SJCRH30 (cell line): ENCODE measurements around the gene RASSF6. TPM values are rescaled to one million over a fixed set of nuclear protein-coding genes. Genes with fewer than 3 reads are reported as not detected.
A peak's percentile ranks its signal among the peaks of the same experiment; 100 is the strongest.
"Not testable (repeated sequence)": the region's sequence is repeated elsewhere in the genome, so short reads cannot be mapped to it uniquely, and the experiment has no call there.

ENCODE experiments used
- DNase-seq, 2 experiments: peaks; one replicate each; pipeline ENCODE4 v3.0.0-alpha.2; 2015 to 2020
- H3K27ac ChIP-seq: fragments of 250-450 bp; sonication (Bioruptor Pico); 2 replicates; pipeline ENCODE4 v1.5.1; 2020; ENCODE audit warnings: mild to moderate bottlenecking, moderate library complexity
- H3K27me3 ChIP-seq: fragments of 250-450 bp; sonication (Bioruptor Pico); 2 replicates; pipeline ENCODE4 v1.5.1; 2020; ENCODE audit warnings: mild to moderate bottlenecking, moderate library complexity
- H3K36me3 ChIP-seq: fragments of 250-450 bp; sonication (Bioruptor Pico); 2 replicates; pipeline ENCODE4 v1.5.1; 2020; ENCODE audit warnings: mild to moderate bottlenecking, moderate library complexity
- H3K4me1 ChIP-seq: fragments of 250-450 bp; sonication (Bioruptor Pico); 2 replicates; pipeline ENCODE4 v1.5.1; 2020; ENCODE audit warnings: mild to moderate bottlenecking, moderate library complexity
- H3K4me3 ChIP-seq: fragments of 250-450 bp; sonication (Bioruptor Pico); 2 replicates; pipeline ENCODE4 v1.5.1; 2020; ENCODE audit warnings: mild to moderate bottlenecking, moderate library complexity
- H3K9me3 ChIP-seq: fragments of 250-450 bp; sonication (Bioruptor Pico); replicated peaks from 2 replicates; pipeline ENCODE4 v1.5.1; 2020; ENCODE audit warnings: mild to moderate bottlenecking, moderate library complexity
- total RNA-seq: library from RNA; depleted of rRNA; stranded (reverse); fragments of >200 nt; shearing (Covaris generic); gene quantifications from 2 replicates; pipeline ENCODE4 v1.2.3, GENCODE V29; 2014

Gene RASSF6
- total RNA-seq, 1 experiment from 2014 or later, result 0.08 TPM

DNA sequence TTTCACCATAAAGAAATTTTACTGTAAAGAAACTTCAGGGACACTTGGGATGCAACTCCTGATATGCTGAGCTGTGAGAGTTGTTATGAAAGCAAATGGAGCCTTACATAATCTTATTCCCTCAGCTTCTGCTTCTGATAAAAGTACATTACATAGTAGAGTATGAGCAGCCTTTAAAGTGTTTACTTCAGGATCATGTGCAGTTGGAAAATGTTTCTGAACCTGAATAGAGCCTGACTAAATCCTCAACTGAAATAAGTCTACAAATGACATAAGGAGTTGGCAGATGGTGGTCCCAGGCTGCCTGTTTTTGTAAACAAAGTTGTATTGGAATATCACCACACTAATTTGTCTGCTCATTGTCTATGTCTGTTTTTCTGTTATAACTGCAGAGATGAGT is 19.3 kb downstream of the RASSF6 start:
- Histone ChIP-seq H3K27me3 (no peaks in the 10 kb centered on the region), H3K4me3 (no peak overlapping the region), H3K36me3 (no peaks in the 10 kb centered on the region), H3K9me3 (no peaks in the 10 kb centered on the region; the same call in 1 of the 2 replicates), H3K27ac (no peak overlapping the region), H3K4me1 (peaks cover 31% of the 10 kb centered on the region)
- no peak for DNase-seq

DNA sequence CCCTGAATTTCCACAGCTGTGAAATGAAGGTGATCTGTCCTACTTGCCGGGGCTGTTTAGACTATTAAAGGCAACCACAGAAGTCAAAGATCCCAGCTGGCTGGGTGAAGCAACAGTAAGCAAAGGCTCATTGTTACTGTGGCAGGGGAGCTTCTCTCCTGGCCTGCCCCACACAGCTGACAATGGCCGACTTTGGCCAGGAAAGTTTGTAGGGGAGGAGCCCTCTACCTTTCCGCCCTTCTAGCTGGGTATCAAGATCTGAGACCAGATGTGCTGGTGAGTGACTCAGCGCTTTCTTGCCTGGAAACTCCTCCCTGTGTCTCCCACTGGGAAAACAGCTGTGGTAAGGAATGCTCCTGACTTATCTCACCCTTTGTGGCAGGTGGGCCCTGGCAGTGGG is 21.1 kb downstream of the RASSF6 start:
- DNase-seq, result peak; percentile 84 to 91
- peak overlapping the region; percentile 31 for H3K27ac ChIP-seq
- H3K9me3 ChIP-seq, result no peaks in the 10 kb centered on the region; the same call in 1 of the 2 replicates
- no peak overlapping the region for H3K4me3 ChIP-seq
- H3K27me3 ChIP-seq, result no peaks in the 10 kb centered on the region
- H3K36me3 ChIP-seq, result no peaks in the 10 kb centered on the region
- H3K4me1 ChIP-seq, result peaks cover 31% of the 10 kb centered on the region

DNA sequence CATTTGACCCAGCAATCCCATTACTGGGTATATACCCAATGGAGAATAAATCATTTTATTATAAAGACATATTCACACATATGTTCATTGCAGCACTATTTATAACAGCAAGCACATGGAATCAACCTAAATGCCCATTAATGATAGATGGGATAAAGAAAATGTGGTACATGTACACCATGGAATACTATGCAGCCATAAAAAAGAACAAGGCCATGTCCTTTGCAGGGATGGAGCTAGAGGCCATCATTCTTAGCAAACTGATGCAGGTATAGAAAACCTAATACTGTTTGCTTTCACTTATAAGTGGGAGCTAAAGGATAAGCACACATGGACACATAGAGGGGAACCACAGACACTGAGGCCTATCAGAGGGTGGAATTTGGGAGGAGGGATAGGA is 22.6 kb downstream of the RASSF6 start:
- Histone ChIP-seq H3K9me3 (no peaks in the 10 kb centered on the region; the same call in 1 of the 2 replicates), H3K27ac (no peak overlapping the region), H3K4me3 (no peak overlapping the region), H3K36me3 (no peaks in the 10 kb centered on the region), H3K4me1 (peaks cover 20% of the 10 kb centered on the region), H3K27me3 (no peaks in the 10 kb centered on the region)
- no peak for DNase-seq

DNA sequence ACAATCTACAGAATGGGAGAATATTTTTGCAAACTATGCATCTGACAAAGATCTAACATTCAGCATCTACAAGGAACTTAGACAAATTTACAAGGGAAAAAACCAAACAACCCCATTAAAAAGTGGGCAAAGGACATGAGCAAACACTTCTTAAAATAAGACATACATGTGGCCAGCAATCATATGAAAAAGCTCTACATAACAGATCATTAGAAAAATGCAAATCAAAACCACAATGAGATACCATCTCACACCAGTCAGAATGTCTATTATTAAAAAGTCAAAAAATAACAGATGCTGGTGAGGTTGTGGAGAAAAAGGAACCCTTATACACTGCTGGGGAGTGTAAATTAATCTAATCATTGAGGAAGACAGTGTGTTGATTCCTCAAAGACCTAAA is 23.1 kb downstream of the RASSF6 start:
- not testable (repeated sequence) for H3K27ac ChIP-seq, H3K9me3 ChIP-seq, H3K4me3 ChIP-seq, H3K36me3 ChIP-seq, DNase-seq, H3K27me3 ChIP-seq
- H3K4me1 ChIP-seq, result peaks cover 20% of the 10 kb centered on the region

DNA sequence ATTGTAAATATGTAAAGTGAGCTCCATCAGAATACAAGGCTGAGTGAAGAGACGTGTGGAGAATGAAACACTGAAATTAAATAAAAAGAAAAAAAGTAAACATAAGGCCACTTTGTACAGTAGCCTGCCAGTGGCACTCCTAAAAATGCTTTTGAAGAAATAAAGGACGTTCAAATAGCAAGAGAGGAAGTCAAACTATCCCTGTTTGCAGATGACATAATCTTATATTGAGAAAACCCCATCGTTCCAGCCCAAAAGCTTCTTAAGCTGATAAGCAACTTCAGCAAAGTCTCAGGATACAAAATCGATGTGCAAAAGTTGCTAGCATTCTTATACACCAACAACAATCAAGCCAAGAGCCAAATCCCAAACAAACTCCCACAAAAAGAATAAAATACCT is 24.2 kb downstream of the RASSF6 start:
- Histone ChIP-seq H3K9me3 (no peaks in the 10 kb centered on the region; the same call in 1 of the 2 replicates), H3K4me3 (no peak overlapping the region), H3K36me3 (no peaks in the 10 kb centered on the region), H3K4me1 (peaks cover 20% of the 10 kb centered on the region), H3K27me3 (no peaks in the 10 kb centered on the region), H3K27ac (no peak overlapping the region)
- DNase-seq, result no peak

DNA sequence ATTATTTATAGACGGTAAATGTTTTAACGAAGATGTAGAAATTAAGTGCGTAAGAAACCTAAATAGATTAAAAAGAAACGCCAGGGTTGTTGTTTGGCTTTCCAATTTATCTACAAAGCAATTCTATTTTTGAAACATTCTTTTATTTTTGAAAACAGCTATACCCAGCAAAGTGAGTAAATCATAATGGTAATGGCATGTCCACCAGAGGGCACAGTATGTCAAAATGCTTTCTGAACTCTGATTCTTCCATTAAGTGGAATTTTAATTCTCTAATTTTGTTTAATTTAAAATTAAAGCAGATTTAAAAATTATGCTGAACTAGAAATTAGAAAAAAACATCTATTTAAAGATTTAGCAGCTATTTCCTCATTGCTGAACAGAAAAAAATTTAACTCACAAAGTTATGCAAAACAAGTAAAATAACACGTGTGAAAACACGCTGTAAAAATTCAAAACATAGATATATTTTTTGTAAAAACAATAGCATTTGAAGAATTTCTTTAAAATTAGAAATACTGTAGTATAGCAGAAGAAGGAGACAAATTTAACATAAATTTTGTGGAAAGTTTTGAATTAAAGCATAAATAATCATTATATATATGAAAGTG is 26.5 kb downstream of the RASSF6 start:
- peak in 1 of 2 experiments; percentile 62 for DNase-seq
- no peak overlapping the region for H3K4me3 ChIP-seq
- H3K4me1 ChIP-seq, result peaks cover 14% of the 10 kb centered on the region
- H3K27ac ChIP-seq, result no peak overlapping the region
- no peaks in the 10 kb centered on the region for H3K36me3 ChIP-seq
- H3K27me3 ChIP-seq, result no peaks in the 10 kb centered on the region
- H3K9me3 ChIP-seq, result no peaks in the 10 kb centered on the region; the same call in 1 of the 2 replicates

DNA sequence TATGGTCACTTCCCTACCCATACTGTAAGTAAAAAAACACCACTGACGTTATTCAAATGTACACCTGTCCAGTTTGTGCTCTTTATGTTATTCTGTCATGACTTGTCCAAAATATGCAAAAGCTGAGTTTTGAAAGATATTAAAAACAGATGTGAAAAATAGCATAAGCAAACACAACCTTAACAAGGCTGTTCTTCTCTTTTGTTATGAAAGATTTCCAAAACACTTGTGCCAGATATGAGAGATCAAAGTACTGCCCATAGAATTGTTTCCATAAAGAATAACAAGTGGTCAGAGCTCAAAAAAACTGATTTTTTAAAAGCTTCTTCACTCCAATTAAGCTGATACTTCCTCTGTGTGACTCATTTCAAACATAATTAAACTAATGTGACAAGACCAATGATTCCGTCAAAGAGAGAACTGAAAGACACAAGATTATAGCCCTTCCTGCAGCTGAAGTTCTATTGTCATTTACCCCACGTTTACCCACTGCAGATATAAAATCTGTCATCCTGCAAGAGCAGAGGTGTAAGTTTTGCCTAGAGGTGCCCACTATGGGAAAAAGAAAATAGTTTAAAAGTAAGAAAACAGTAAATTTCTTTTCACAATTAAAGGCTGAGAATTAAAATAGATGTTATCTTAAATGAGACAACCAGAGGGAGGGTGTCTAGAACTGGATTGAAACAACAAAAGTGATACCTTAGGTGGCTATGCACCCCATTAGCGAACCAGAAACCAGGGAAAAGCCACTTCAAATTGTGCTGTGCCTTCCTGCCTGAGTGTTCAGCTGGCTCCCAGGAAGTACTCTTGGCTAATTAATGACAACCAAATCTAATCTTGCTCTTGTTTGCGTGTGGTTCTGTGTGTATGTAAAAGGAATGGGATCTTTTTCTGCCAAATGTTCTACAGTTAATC is 30.1 kb downstream of the RASSF6 start:
- H3K4me3 ChIP-seq, result no peak overlapping the region
- H3K4me1 ChIP-seq, result peaks cover 7% of the 10 kb centered on the region; the same call in 1 of the 2 replicates
- no peaks in the 10 kb centered on the region for H3K27me3 ChIP-seq
- no peaks in the 10 kb centered on the region for H3K36me3 ChIP-seq
- H3K9me3 ChIP-seq, result no peaks in the 10 kb centered on the region
- no peak for DNase-seq
- no peak overlapping the region for H3K27ac ChIP-seq

DNA sequence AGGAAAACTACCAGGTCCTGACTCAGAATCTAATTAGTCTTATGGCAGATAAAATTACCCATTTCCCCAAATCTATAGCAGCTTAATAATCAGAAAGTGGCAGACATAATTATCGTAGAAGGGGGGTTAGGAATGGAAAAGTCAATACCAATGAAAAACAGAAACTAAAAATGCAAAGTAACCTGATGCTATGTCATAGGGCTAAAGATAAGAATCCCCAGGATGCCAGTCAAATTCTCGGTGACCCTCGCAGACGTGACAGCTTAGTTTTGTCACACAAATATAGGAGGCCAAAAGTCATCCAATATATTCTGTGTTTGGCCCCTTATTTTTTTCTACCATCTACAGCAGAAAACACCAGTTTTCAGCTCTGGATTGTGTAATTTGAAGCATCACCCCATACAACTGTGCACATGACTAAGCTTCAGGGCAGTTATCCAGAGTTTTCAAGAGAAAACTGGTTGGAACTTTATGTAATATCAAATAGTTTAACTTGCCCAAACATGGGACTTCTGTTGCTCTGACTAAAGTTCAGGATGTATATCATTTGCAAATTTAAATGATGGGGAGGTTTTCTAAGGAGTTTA is 30.9 kb downstream of the RASSF6 start:
- H3K27ac ChIP-seq, result no peak overlapping the region
- peaks cover 7% of the 10 kb centered on the region; the same call in 1 of the 2 replicates for H3K4me1 ChIP-seq
- H3K9me3 ChIP-seq, result no peaks in the 10 kb centered on the region
- no peaks in the 10 kb centered on the region for H3K36me3 ChIP-seq
- H3K27me3 ChIP-seq, result no peaks in the 10 kb centered on the region
- no peak for DNase-seq
- H3K4me3 ChIP-seq, result no peak overlapping the region

DNA sequence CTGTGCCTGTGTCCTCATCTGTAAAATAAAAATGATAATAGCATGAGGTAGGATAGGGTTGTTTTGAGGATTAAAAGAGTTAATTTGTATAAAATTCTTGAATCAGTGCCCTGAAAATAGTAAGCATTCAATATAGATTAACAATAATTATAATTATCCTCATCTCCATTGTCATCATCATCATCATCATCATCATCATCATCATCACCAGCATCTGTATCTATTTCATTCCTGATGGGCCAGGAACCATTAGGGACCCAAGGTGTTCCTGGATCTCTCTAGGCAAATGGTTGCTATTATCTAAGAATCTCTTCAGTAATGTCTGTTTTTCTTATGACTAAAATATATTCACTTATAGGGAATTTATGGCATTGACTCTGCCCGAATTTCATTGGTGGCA is 31.6 kb downstream of the RASSF6 start:
- no peaks in the 10 kb centered on the region for H3K36me3 ChIP-seq
- no peak overlapping the region for H3K27ac ChIP-seq
- H3K4me1 ChIP-seq, result peaks cover 7% of the 10 kb centered on the region; the same call in 1 of the 2 replicates
- H3K9me3 ChIP-seq, result no peaks in the 10 kb centered on the region
- H3K27me3 ChIP-seq, result no peaks in the 10 kb centered on the region
- no peak for DNase-seq
- H3K4me3 ChIP-seq, result no peak overlapping the region

DNA sequence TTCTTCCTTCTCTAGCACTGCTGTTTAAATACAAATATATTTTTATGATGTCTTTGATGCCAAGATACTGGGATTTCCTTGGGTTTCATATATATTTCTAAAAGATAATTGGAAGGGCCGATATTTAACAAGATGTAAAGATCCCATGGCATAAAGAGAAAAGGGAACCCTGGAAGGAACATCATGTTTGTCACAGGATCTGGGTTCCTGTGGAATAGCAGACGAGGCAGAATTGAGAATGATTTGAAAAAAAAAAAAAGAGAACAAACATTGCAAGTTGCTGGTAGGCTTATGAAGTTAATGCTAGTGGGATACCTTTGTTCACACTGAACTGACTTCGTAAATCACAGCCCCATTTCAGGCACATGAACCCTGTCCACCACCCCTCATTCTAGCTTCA is 33.6 kb downstream of the RASSF6 start:
- Histone ChIP-seq H3K27ac (no peak overlapping the region), H3K36me3 (no peaks in the 10 kb centered on the region), H3K9me3 (no peaks in the 10 kb centered on the region), H3K4me1 (peaks cover 7% of the 10 kb centered on the region; the same call in 1 of the 2 replicates), H3K4me3 (no peak overlapping the region), H3K27me3 (no peaks in the 10 kb centered on the region)
- no peak for DNase-seq

DNA sequence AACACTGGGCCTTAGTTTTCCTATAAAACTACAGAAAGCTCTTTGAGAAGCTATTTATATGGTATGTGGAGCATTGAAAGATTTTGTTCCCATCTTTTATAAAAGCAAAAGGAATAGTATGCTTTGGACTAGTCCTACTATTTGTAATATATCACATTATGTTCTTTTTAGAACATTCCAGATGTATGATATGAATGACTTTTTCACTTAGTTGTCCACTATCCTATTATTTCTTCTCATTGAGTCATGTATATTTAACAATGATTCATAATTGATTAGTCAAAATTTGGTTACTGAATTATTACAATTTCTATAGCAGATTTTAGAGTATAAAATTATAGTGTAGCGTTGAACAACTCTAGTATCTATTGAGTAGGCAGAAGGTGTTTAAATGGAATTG is 34.2 kb downstream of the RASSF6 start:
- Histone ChIP-seq H3K27ac (no peak overlapping the region), H3K36me3 (no peaks in the 10 kb centered on the region)

DNA sequence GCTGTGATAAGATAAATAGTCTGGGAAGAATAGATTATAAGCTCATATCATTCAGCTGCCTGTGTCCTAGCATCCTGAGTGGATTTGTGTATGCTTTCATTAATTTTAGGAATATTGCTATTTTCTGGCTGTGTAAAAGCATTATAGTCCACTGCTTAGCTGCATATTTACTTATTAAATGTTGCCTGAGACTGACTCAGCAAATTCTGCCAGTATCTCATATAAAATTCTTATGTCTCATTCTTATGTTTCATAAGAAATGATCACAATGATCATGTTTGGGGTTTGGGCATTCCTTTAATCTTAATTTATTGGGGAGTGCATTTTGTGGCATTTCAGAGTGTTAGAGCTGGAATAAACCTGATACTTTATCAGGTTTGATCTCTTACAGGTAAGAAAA is 34.9 kb downstream of the RASSF6 start:
- H3K4me1 ChIP-seq, result peaks cover 7% of the 10 kb centered on the region; the same call in 1 of the 2 replicates
- no peak overlapping the region for H3K27ac ChIP-seq
- H3K27me3 ChIP-seq, result no peaks in the 10 kb centered on the region
- H3K9me3 ChIP-seq, result no peaks in the 10 kb centered on the region
- no peak for DNase-seq
- H3K4me3 ChIP-seq, result no peak overlapping the region
- H3K36me3 ChIP-seq, result no peaks in the 10 kb centered on the region

More for the DNA sequence above, 34.2 kb downstream of the RASSF6 start:
- Histone ChIP-seq H3K4me1 (peaks cover 7% of the 10 kb centered on the region; the same call in 1 of the 2 replicates), H3K27me3 (no peaks in the 10 kb centered on the region), H3K9me3 (no peaks in the 10 kb centered on the region), H3K4me3 (no peak overlapping the region)
- DNase-seq, result no peak

DNA sequence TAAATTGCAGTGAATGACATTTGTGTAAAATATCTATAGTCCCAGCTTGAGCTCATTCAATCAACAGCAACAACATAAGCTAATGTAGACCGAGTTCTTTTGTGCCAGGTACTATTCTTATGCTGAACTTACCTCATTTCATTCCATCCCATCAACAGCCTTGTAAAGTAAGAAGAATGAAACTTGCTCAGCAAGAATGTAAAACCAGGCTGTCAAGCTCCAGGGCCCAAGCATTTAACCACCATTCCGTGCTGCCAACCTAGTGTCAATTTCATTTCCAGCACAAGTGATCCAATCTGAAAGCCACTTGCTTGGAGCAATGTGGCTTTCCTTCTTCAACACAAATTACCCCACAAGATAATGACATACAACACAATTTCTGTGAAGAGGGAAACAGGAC is 36.6 kb downstream of the RASSF6 start:
- no peaks in the 10 kb centered on the region for H3K36me3 ChIP-seq
- H3K4me1 ChIP-seq, result no peaks in the 10 kb centered on the region
- H3K4me3 ChIP-seq, result no peak overlapping the region
- H3K27ac ChIP-seq, result no peak overlapping the region
- H3K27me3 ChIP-seq, result no peaks in the 10 kb centered on the region
- no peaks in the 10 kb centered on the region for H3K9me3 ChIP-seq
- no peak for DNase-seq

DNA sequence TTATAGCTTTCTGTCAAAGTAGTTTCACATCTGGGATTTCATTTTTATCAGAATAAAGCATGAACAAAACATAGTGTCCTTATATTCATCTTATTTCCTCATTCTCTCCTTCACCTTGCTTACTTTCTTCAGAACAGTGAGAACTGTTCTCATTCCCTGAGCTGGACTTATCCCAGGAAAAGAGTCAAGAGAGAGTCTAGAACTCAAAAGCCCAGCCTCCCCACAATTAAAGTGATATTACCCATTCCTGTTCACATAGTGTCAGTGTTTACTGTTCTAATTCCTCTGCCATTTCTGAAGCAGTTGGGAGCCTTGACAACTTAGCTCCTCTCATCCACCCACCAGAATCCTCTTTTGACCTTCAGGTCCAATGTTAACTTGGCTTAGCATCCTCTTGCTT is 42.9 kb downstream of the RASSF6 start:
- no peak for DNase-seq
- Histone ChIP-seq H3K4me1 (no peaks in the 10 kb centered on the region), H3K36me3 (no peaks in the 10 kb centered on the region), H3K27ac (no peak overlapping the region), H3K9me3 (no peaks in the 10 kb centered on the region), H3K27me3 (no peaks in the 10 kb centered on the region), H3K4me3 (no peak overlapping the region)

DNA sequence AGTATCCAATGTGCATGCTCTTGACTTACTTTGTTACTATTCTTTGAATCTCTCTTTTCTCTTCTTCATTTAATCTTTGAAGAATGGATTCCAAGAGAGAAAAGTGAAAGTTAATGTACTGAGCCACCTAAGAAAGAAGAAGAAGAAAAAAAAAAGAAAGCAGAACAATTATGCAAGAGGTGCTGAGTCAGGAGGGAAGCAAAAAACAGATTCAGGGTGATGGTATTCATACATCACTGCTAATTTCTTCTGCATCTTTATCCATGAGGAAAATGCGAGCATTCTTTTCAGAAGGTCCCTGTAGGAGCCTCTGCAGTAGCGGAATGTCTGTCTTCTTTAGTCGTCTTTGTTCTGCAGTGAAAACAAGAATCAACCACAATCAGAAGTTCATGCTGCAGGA is 43.9 kb downstream of the RASSF6 start:
- Histone ChIP-seq H3K4me3 (no peak overlapping the region), H3K4me1 (no peaks in the 10 kb centered on the region), H3K27me3 (no peaks in the 10 kb centered on the region), H3K36me3 (no peaks in the 10 kb centered on the region), H3K9me3 (no peaks in the 10 kb centered on the region), H3K27ac (no peak overlapping the region)
- DNase-seq, result no peak
